ENCODE results near the gene GRP.

Gene GRP

DNA sequence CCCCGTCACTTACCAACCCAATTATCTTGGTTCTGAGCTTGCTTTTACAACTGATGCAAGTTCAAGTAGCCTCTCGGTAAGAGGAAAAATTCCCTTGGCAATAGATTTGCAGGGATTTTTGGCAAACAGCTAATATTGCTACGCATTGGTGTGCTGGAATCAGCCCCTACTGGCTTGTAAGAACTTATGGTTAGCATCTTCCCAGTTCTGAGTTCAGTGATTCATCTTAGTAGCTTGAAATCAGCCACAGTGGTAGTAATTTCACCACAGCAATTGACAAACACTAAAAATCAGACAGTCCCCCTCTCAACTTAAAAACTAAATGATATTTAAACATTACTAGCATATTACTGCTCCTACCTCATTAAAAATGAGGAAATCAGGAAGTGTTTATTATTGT, 59.2 kb downstream of the GRP start:
- TF ChIP-seq POLR2AphosphoS5 (IDR thresholded peaks at IDR 0.05; ENCODE audit: low read depth, low read length) (no peak), POLR2A (IDR thresholded peaks at IDR 0.05; ENCODE audit: low read depth, low read length) (no peak), TAF1 (IDR thresholded peaks at IDR 0.05; ENCODE audit: borderline replicate concordance, low read depth, low read length) (no peak)
- no peak for FAIRE-seq
- DNase-seq (ENCODE audit: insufficient read length), result no peak

DNA sequence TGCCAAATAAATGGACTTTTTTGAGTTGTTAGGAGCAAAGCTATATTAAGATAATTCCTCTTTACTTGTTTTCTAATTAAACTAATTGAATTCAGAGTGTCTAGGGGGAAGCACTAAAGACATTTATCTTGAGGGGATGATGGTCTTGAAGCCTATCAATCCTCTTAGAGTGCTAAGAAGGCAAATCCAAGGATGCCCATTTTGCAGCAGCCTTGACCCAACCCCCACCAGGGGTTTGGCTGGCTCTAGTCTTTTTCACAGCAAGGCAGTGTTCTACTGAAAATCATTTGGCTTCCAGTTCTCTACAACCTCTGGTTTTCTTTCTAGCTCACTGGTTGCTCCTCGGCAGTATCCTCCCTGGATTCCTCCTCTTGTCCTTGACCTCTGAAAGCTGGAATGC, 59.8 kb downstream of the GRP start:
- FAIRE-seq (no peak), DNase-seq (ENCODE audit: insufficient read length) (no peak)
- TF ChIP-seq POLR2AphosphoS5 (IDR thresholded peaks at IDR 0.05; ENCODE audit: low read depth, low read length) (no peak), TAF1 (IDR thresholded peaks at IDR 0.05; ENCODE audit: borderline replicate concordance, low read depth, low read length) (no peak), POLR2A (IDR thresholded peaks at IDR 0.05; ENCODE audit: low read depth, low read length) (no peak)
